ENCODE measurements around the gene ZMAT5. TPM values are rescaled to one million over a fixed set of nuclear protein-coding genes. Genes with fewer than 3 reads are reported as not detected.

Gene ZMAT5
- total and polyA plus RNA-seq, 2 of the 13 experiments (the other 11 are each of a cell fraction or from before 2014, with no cell fraction given) = 20.7 to 27.8 TPM

DNA sequence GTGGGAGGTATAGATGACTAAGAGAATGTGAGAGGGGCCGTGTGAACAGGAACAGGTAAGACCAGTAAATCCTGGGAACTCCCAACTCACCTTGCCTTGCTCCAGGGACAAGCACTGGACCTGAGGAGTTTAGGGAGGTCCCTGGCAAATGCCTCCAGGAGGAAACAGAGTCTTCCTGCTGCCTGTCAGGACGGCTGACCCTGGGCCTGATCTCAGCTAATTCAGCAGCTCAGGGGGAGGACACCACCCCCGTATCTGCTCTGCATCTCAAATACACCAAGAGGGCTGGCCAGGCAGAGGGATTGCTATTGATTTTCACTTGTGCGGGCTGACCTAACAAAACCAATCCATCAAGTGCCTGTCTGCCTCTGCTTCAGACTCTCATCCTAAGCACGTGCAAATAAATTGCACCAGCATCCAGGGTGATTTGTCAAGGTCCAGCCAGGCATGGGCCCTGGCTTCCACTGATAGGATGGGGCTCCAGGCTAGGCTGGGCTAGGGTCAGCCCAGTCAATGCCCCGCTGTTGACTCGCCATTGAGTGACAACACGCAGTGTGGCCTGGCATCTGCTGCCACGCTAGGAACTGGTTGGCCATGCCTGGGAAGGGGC lies 20.7 kb upstream of the ZMAT5 start (continued):
- TF ChIP-seq, protein P1, sequence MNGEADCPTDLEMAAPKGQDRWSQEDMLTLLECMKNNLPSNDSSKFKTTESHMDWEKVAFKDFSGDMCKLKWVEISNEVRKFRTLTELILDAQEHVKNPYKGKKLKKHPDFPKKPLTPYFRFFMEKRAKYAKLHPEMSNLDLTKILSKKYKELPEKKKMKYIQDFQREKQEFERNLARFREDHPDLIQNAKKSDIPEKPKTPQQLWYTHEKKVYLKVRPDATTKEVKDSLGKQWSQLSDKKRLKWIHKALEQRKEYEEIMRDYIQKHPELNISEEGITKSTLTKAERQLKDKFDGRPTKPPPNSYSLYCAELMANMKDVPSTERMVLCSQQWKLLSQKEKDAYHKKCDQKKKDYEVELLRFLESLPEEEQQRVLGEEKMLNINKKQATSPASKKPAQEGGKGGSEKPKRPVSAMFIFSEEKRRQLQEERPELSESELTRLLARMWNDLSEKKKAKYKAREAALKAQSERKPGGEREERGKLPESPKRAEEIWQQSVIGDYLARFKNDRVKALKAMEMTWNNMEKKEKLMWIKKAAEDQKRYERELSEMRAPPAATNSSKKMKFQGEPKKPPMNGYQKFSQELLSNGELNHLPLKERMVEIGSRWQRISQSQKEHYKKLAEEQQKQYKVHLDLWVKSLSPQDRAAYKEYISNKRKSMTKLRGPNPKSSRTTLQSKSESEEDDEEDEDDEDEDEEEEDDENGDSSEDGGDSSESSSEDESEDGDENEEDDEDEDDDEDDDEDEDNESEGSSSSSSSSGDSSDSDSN (CRISPR knock-in tag; IDR thresholded peaks at IDR 0.05) = peak; percentile 26; the same call in 1 of the 2 replicates
- TF ChIP-seq, protein P2, sequence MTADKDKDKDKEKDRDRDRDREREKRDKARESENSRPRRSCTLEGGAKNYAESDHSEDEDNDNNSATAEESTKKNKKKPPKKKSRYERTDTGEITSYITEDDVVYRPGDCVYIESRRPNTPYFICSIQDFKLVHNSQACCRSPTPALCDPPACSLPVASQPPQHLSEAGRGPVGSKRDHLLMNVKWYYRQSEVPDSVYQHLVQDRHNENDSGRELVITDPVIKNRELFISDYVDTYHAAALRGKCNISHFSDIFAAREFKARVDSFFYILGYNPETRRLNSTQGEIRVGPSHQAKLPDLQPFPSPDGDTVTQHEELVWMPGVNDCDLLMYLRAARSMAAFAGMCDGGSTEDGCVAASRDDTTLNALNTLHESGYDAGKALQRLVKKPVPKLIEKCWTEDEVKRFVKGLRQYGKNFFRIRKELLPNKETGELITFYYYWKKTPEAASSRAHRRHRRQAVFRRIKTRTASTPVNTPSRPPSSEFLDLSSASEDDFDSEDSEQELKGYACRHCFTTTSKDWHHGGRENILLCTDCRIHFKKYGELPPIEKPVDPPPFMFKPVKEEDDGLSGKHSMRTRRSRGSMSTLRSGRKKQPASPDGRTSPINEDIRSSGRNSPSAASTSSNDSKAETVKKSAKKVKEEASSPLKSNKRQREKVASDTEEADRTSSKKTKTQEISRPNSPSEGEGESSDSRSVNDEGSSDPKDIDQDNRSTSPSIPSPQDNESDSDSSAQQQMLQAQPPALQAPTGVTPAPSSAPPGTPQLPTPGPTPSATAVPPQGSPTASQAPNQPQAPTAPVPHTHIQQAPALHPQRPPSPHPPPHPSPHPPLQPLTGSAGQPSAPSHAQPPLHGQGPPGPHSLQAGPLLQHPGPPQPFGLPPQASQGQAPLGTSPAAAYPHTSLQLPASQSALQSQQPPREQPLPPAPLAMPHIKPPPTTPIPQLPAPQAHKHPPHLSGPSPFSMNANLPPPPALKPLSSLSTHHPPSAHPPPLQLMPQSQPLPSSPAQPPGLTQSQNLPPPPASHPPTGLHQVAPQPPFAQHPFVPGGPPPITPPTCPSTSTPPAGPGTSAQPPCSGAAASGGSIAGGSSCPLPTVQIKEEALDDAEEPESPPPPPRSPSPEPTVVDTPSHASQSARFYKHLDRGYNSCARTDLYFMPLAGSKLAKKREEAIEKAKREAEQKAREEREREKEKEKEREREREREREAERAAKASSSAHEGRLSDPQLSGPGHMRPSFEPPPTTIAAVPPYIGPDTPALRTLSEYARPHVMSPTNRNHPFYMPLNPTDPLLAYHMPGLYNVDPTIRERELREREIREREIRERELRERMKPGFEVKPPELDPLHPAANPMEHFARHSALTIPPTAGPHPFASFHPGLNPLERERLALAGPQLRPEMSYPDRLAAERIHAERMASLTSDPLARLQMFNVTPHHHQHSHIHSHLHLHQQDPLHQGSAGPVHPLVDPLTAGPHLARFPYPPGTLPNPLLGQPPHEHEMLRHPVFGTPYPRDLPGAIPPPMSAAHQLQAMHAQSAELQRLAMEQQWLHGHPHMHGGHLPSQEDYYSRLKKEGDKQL (CRISPR knock-in tag; IDR thresholded peaks at IDR 0.05; ENCODE audit: low read depth) = peak; percentile 57; the same call in 1 of the 2 replicates
- TF ChIP-seq TEAD3 (CRISPR knock-in tag; optimal IDR thresholded peaks at IDR 0.05; ENCODE audit: borderline replicate concordance) = peak; percentile 10
- peak; percentile 40 for TF ChIP-seq AGO2 (optimal IDR thresholded peaks at IDR 0.05; ENCODE audit: low read depth, low read length)
- no peak for TF ChIP-seq ARNTL (CRISPR knock-in tag; IDR thresholded peaks at IDR 0.05)
- TF ChIP-seq PITX1 (CRISPR knock-in tag; IDR thresholded peaks at IDR 0.05) = 0 out of 2 replicates have a peak, but pooled peaks have one; percentile 21
- TF ChIP-seq, protein P3, sequence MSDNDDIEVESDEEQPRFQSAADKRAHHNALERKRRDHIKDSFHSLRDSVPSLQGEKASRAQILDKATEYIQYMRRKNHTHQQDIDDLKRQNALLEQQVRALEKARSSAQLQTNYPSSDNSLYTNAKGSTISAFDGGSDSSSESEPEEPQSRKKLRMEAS (IDR thresholded peaks at IDR 0.05) = peak; percentile 45; the same call in 1 of the 2 replicates
- TF ChIP-seq, protein P4, sequence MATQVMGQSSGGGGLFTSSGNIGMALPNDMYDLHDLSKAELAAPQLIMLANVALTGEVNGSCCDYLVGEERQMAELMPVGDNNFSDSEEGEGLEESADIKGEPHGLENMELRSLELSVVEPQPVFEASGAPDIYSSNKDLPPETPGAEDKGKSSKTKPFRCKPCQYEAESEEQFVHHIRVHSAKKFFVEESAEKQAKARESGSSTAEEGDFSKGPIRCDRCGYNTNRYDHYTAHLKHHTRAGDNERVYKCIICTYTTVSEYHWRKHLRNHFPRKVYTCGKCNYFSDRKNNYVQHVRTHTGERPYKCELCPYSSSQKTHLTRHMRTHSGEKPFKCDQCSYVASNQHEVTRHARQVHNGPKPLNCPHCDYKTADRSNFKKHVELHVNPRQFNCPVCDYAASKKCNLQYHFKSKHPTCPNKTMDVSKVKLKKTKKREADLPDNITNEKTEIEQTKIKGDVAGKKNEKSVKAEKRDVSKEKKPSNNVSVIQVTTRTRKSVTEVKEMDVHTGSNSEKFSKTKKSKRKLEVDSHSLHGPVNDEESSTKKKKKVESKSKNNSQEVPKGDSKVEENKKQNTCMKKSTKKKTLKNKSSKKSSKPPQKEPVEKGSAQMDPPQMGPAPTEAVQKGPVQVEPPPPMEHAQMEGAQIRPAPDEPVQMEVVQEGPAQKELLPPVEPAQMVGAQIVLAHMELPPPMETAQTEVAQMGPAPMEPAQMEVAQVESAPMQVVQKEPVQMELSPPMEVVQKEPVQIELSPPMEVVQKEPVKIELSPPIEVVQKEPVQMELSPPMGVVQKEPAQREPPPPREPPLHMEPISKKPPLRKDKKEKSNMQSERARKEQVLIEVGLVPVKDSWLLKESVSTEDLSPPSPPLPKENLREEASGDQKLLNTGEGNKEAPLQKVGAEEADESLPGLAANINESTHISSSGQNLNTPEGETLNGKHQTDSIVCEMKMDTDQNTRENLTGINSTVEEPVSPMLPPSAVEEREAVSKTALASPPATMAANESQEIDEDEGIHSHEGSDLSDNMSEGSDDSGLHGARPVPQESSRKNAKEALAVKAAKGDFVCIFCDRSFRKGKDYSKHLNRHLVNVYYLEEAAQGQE (IDR thresholded peaks at IDR 0.05; ENCODE audit: borderline replicate concordance in 1 of 2, low read depth in 1 of 2, low read length in 2 of 2) = no peak
- TF ChIP-seq ZNF382 (CRISPR knock-in tag; IDR thresholded peaks at IDR 0.05; ENCODE audit: borderline replicate concordance) = no peak
- TF ChIP-seq CEBPB (IDR thresholded peaks at IDR 0.05; ENCODE audit: borderline replicate concordance, low read depth, low read length) = peak; percentile 7; the same call in 1 of the 2 replicates
- TF ChIP-seq SOX6 (IDR thresholded peaks at IDR 0.05) = no peak
- TF ChIP-seq SOX6 (CRISPR knock-in tag; IDR thresholded peaks at IDR 0.05) = 0 out of 2 replicates have a peak, but pooled peaks have one; percentile 29
- TF ChIP-seq, protein P5, sequence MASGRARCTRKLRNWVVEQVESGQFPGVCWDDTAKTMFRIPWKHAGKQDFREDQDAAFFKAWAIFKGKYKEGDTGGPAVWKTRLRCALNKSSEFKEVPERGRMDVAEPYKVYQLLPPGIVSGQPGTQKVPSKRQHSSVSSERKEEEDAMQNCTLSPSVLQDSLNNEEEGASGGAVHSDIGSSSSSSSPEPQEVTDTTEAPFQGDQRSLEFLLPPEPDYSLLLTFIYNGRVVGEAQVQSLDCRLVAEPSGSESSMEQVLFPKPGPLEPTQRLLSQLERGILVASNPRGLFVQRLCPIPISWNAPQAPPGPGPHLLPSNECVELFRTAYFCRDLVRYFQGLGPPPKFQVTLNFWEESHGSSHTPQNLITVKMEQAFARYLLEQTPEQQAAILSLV (CRISPR knock-in tag; IDR thresholded peaks at IDR 0.05; ENCODE audit: borderline replicate concordance) = no peak
- peak; percentile 37; the same call in 1 of the 2 replicates for TF ChIP-seq MEIS2 (CRISPR knock-in tag; IDR thresholded peaks at IDR 0.05)
- TF ChIP-seq ONECUT2 (CRISPR knock-in tag; IDR thresholded peaks at IDR 0.05) = peak; percentile 91
- TF ChIP-seq ZFY (CRISPR knock-in tag; IDR thresholded peaks at IDR 0.05) = peak; percentile 16; the same call in 1 of the 2 replicates
